ENCODE data around the gene CYP3A5.

DNA sequence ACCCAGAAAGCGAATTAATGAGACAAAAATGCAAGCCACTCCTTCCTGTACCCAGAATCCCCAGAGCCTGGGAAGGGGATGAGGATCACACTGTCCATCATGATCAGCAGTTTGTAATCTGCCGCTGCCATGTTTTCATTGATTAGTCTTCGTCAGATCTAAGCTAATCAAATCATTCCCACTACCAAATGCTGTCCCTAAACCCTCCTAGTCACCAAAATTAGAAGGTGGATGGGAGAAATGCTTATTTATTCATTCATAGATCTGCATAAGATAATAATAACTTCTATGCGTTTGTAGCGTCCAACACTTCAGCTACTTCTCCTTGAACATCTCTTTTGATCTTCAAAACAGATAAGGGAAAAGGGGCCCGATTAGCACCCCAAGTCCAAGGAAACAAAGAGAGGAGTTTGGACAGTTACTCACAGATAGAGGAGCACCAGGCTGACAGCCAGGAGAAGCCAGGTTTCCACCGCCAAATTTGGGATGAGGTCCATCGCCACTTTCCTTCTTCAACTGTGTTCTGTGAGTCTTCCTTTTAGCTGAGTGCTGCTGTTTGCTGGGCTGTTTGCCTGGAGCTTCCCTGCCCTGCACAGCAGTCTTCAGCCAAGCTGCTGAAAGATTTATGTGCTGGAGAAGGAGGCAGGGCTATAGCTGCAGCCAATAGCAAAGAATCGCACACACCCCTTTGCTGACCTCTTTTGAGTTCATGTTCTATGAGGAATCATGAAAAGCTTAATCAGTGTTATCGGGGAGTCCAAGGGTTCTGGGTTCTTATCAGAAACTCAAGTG is at the start of gene CYP3A5:
- TF ChIP-seq, protein P1, sequence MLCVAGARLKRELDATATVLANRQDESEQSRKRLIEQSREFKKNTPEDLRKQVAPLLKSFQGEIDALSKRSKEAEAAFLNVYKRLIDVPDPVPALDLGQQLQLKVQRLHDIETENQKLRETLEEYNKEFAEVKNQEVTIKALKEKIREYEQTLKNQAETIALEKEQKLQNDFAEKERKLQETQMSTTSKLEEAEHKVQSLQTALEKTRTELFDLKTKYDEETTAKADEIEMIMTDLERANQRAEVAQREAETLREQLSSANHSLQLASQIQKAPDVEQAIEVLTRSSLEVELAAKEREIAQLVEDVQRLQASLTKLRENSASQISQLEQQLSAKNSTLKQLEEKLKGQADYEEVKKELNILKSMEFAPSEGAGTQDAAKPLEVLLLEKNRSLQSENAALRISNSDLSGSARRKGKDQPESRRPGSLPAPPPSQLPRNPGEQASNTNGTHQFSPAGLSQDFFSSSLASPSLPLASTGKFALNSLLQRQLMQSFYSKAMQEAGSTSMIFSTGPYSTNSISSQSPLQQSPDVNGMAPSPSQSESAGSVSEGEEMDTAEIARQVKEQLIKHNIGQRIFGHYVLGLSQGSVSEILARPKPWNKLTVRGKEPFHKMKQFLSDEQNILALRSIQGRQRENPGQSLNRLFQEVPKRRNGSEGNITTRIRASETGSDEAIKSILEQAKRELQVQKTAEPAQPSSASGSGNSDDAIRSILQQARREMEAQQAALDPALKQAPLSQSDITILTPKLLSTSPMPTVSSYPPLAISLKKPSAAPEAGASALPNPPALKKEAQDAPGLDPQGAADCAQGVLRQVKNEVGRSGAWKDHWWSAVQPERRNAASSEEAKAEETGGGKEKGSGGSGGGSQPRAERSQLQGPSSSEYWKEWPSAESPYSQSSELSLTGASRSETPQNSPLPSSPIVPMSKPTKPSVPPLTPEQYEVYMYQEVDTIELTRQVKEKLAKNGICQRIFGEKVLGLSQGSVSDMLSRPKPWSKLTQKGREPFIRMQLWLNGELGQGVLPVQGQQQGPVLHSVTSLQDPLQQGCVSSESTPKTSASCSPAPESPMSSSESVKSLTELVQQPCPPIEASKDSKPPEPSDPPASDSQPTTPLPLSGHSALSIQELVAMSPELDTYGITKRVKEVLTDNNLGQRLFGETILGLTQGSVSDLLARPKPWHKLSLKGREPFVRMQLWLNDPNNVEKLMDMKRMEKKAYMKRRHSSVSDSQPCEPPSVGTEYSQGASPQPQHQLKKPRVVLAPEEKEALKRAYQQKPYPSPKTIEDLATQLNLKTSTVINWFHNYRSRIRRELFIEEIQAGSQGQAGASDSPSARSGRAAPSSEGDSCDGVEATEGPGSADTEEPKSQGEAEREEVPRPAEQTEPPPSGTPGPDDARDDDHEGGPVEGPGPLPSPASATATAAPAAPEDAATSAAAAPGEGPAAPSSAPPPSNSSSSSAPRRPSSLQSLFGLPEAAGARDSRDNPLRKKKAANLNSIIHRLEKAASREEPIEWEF (CRISPR knock-in tag; IDR thresholded peaks at IDR 0.05) = no peak
- TF ChIP-seq TCF7L2 (IDR thresholded peaks at IDR 0.05; ENCODE audit: low read depth, low read length) (no peak), PHB2 (IDR thresholded peaks at IDR 0.05; ENCODE audit: low read depth) (no peak), ZNF174 (CRISPR knock-in tag; IDR thresholded peaks at IDR 0.05) (no peak), LARP7 (IDR thresholded peaks at IDR 0.05) (no peak), ZNF717 (CRISPR knock-in tag; IDR thresholded peaks at IDR 0.05) (no peak), FOXP1 (CRISPR knock-in tag; IDR thresholded peaks at IDR 0.05) (no peak)
- TF ChIP-seq, protein P2, sequence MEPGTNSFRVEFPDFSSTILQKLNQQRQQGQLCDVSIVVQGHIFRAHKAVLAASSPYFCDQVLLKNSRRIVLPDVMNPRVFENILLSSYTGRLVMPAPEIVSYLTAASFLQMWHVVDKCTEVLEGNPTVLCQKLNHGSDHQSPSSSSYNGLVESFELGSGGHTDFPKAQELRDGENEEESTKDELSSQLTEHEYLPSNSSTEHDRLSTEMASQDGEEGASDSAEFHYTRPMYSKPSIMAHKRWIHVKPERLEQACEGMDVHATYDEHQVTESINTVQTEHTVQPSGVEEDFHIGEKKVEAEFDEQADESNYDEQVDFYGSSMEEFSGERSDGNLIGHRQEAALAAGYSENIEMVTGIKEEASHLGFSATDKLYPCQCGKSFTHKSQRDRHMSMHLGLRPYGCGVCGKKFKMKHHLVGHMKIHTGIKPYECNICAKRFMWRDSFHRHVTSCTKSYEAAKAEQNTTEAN (CRISPR knock-in tag; IDR thresholded peaks at IDR 0.05) = no peak
- TF ChIP-seq, protein P3, sequence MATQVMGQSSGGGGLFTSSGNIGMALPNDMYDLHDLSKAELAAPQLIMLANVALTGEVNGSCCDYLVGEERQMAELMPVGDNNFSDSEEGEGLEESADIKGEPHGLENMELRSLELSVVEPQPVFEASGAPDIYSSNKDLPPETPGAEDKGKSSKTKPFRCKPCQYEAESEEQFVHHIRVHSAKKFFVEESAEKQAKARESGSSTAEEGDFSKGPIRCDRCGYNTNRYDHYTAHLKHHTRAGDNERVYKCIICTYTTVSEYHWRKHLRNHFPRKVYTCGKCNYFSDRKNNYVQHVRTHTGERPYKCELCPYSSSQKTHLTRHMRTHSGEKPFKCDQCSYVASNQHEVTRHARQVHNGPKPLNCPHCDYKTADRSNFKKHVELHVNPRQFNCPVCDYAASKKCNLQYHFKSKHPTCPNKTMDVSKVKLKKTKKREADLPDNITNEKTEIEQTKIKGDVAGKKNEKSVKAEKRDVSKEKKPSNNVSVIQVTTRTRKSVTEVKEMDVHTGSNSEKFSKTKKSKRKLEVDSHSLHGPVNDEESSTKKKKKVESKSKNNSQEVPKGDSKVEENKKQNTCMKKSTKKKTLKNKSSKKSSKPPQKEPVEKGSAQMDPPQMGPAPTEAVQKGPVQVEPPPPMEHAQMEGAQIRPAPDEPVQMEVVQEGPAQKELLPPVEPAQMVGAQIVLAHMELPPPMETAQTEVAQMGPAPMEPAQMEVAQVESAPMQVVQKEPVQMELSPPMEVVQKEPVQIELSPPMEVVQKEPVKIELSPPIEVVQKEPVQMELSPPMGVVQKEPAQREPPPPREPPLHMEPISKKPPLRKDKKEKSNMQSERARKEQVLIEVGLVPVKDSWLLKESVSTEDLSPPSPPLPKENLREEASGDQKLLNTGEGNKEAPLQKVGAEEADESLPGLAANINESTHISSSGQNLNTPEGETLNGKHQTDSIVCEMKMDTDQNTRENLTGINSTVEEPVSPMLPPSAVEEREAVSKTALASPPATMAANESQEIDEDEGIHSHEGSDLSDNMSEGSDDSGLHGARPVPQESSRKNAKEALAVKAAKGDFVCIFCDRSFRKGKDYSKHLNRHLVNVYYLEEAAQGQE (IDR thresholded peaks at IDR 0.05; ENCODE audit: borderline replicate concordance) = no peak; the same call in 1 of the 2 replicates
- TF ChIP-seq, protein P3 (CRISPR knock-in tag; IDR thresholded peaks at IDR 0.05; ENCODE audit: low read depth) = no peak

All from K562 (cell line).